Body of pancreas (tissue), 4 donors: ENCODE data around the gene UMODL1.

Source experiments
- CTCF ChIP-seq, 7 experiments: fragments of 450-650 bp in 4 of 7; fragments of 200-600 bp in 3 of 7; sonication (generic) in 3 of 7; IDR thresholded peaks; one replicate each; pipeline ENCODE4 v1.5.1; 2016 to 2019; ENCODE audit warnings: antibody characterized with exemption in 7 of 7
- POLR2A ChIP-seq, 3 donors: fragments of 450-650 bp; IDR thresholded peaks; one replicate each; pipeline ENCODE4 v1.6.1; 2016; ENCODE audit warnings: antibody characterized with exemption in 3 of 3, mild to moderate bottlenecking in 2 of 3

- TF ChIP-seq CTCF (IDR thresholded peaks at IDR 0.05), result no peak
- TF ChIP-seq POLR2A (IDR thresholded peaks at IDR 0.05), result no peak
Observed at GRCh38 chr21:42124826-42125570, 53.9 kb downstream of the UMODL1 start.
